K562 (cell line): ENCODE data around the gene TBP. TPM values are rescaled to one million over a fixed set of nuclear protein-coding genes. Genes with fewer than 3 reads are reported as not detected.
A peak's percentile ranks its signal among the peaks of the same experiment; 100 is the strongest.

Experiments
- EGR1 ChIP-seq: fragments of 450-650 bp; conservative IDR thresholded peaks from 2 replicates; pipeline ENCODE4 v1.6.1; 2017; ENCODE audit warnings: mild to moderate bottlenecking
- GABPB1 ChIP-seq: sonication (generic); formaldehyde crosslinking; IDR thresholded peaks from 2 replicates; pipeline ENCODE4 v1.8.0; 2022; ENCODE audit warnings: mild to moderate bottlenecking, missing genetic modification reagents
- HBP1 ChIP-seq: fragments of 450-650 bp; formaldehyde crosslinking; IDR thresholded peaks from 2 replicates; pipeline ENCODE4 v1.4.0; 2022; ENCODE audit warnings: missing genetic modification characterization
- IRF2 ChIP-seq: sonication (generic); formaldehyde crosslinking; IDR thresholded peaks from 2 replicates; pipeline ENCODE4 v1.8.1; 2022; ENCODE audit warnings: mild to moderate bottlenecking, missing genetic modification reagents
- SFPQ ChIP-seq: fragments of 200-400 bp; formaldehyde crosslinking; IDR thresholded peaks from 2 replicates; pipeline ENCODE4 v1.6.1; 2017; ENCODE audit warnings: mild to moderate bottlenecking, low read depth, low read length, moderate library complexity
- SIX5 ChIP-seq, 2 experiments: IDR thresholded peaks; 2 replicates each; pipeline ENCODE4 v1.6.1; 2011; ENCODE audit warnings: low read length in 2 of 2, borderline replicate concordance in 1 of 2, low read depth in 1 of 2, mild to moderate bottlenecking in 1 of 2, moderate library complexity in 1 of 2; ENCODE audit not compliant: insufficient read depth in 1 of 2
- SMAD3 ChIP-seq: fragments of 450-650 bp; formaldehyde crosslinking; conservative IDR thresholded peaks from 2 replicates; pipeline ENCODE4 v1.4.0; 2020; ENCODE audit warnings: mild to moderate bottlenecking
- SOX6 ChIP-seq: fragments of 450-650 bp; IDR thresholded peaks from 2 replicates; pipeline ENCODE4 v1.6.1; 2014; ENCODE audit warnings: mild to moderate bottlenecking
- TRIM28 ChIP-seq: fragments of 450-650 bp; IDR thresholded peaks from 2 replicates; pipeline ENCODE4 v1.6.1; 2017
- polyA plus RNA-seq, 8 experiments: library from polyadenylated mRNA; depleted of rRNA in 4 of 8; stranded (reverse) in 5 of 8; unstranded in 3 of 8; fragments of >200 nt; fragmentation: Nextera tagmentation in 2 of 8; fragmentation: Illumina TruSeq in 1 of 8; extraction: Ambion mirVana in 2 of 8; extraction: Trizol in 1 of 8; gene quantifications; 2 replicates each; pipeline versions ENCODE4 v1.2.1 to v1.2.3, GENCODE V29; 2011 to 2014; ENCODE audit warnings: inconsistent platforms in 1 of 8, missing spikeins in 1 of 8
- total RNA-seq, 7 experiments: library from RNA; depleted of rRNA in 6 of 7; stranded (reverse); fragments of >200 nt in 6 of 7; fragmentation: Illumina TruSeq in 2 of 7; extraction: Trizol in 2 of 7; gene quantifications; 2 replicates each; pipeline versions ENCODE4 v1.2.1 to v1.2.3, GENCODE V29; 2011 to 2021; ENCODE audit warnings: low replicate concordance in 1 of 7
- TF ChIP-seq, protein P1 (sequence below): fragments of 250-450 bp; sonication (Bioruptor Pico); IDR thresholded peaks from 2 replicates; pipeline ENCODE4 v1.4.0; 2020
- TF ChIP-seq, protein P2 (sequence below): fragments of 450-650 bp; formaldehyde crosslinking; IDR thresholded peaks from 2 replicates; pipeline ENCODE4 v1.4.0; 2020; ENCODE audit warnings: mild to moderate bottlenecking, moderate library complexity
- TF ChIP-seq, protein P3 (sequence below): fragments of 450-650 bp; IDR thresholded peaks from one replicate; pipeline ENCODE4 v1.6.1; 2018; ENCODE audit warnings: mild to moderate bottlenecking, moderate library complexity; ENCODE audit not compliant: partially characterized antibody

Gene TBP
- total and polyA plus RNA-seq, 9 of the 15 experiments (the other 6 are each of a cell fraction or from before 2014, with no cell fraction given) = 28.5 to 86.1 (median 39.5) TPM

DNA sequence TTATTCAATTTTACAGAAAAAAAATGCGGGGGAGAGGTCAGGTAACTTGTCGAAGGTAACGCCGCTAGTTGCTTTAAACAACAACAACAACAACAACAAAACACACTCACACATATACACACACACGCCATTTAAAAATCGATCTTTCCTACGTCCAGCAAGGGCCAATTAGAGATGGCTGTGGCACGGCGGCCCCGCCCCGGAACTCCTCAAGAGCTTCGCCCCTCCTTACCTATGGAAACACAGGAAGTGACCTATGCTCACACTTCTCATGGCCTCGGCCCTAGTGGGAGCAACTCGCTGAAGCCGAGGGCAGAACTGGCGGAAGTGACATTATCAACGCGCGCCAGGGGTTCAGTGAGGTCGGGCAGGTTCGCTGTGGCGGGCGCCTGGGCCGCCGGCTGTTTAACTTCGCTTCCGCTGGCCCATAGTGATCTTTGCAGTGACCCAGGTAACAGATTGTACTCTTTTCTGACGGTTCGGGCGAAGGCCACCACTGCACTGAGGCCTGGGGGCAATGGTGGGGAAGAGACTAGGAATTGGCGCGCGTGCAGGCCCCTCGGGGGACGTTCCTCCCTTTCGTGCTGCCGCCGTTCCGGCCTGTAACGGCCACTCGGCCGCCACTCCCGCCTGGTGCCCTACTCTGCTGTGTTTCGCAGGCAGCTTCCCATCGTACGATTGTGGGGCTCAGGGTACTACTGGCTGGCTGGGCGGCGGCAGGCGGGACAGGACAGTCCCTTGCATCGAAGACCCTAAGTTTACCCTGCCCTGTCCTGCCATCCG is at the start of gene TBP (continued):
- TF ChIP-seq, protein P1, sequence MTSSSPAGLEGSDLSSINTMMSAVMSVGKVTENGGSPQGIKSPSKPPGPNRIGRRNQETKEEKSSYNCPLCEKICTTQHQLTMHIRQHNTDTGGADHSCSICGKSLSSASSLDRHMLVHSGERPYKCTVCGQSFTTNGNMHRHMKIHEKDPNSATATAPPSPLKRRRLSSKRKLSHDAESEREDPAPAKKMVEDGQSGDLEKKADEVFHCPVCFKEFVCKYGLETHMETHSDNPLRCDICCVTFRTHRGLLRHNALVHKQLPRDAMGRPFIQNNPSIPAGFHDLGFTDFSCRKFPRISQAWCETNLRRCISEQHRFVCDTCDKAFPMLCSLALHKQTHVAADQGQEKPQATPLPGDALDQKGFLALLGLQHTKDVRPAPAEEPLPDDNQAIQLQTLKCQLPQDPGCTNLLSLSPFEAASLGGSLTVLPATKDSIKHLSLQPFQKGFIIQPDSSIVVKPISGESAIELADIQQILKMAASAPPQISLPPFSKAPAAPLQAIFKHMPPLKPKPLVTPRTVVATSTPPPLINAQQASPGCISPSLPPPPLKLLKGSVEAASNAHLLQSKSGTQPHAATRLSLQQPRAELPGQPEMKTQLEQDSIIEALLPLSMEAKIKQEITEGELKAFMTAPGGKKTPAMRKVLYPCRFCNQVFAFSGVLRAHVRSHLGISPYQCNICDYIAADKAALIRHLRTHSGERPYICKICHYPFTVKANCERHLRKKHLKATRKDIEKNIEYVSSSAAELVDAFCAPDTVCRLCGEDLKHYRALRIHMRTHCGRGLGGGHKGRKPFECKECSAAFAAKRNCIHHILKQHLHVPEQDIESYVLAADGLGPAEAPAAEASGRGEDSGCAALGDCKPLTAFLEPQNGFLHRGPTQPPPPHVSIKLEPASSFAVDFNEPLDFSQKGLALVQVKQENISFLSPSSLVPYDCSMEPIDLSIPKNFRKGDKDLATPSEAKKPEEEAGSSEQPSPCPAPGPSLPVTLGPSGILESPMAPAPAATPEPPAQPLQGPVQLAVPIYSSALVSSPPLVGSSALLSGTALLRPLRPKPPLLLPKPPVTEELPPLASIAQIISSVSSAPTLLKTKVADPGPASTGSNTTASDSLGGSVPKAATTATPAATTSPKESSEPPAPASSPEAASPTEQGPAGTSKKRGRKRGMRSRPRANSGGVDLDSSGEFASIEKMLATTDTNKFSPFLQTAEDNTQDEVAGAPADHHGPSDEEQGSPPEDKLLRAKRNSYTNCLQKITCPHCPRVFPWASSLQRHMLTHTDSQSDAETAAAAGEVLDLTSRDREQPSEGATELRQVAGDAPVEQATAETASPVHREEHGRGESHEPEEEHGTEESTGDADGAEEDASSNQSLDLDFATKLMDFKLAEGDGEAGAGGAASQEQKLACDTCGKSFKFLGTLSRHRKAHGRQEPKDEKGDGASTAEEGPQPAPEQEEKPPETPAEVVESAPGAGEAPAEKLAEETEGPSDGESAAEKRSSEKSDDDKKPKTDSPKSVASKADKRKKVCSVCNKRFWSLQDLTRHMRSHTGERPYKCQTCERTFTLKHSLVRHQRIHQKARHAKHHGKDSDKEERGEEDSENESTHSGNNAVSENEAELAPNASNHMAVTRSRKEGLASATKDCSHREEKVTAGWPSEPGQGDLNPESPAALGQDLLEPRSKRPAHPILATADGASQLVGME (CRISPR knock-in tag) = no peak
- TF ChIP-seq SOX6 (peak; percentile 34; the same call in 1 of the 2 replicates), EGR1 (no peak), GABPB1 (CRISPR knock-in tag) (peak; percentile 99), SMAD3 (CRISPR knock-in tag) (peak; percentile 57; the same call in 1 of the 2 replicates), TRIM28 (0 out of 2 replicates have a peak, but pooled peaks have one; percentile 13), HBP1 (no peak), SIX5 (IDR thresholded peaks at IDR 0.05; ENCODE audit: borderline replicate concordance in 1 of 2, insufficient read depth in 1 of 2, low read depth in 1 of 2, low read length in 2 of 2) (peak; percentile 84 to 87), IRF2 (peak; percentile 69; the same call in 1 of the 2 replicates), SFPQ (no peak)
- TF ChIP-seq, protein P2, sequence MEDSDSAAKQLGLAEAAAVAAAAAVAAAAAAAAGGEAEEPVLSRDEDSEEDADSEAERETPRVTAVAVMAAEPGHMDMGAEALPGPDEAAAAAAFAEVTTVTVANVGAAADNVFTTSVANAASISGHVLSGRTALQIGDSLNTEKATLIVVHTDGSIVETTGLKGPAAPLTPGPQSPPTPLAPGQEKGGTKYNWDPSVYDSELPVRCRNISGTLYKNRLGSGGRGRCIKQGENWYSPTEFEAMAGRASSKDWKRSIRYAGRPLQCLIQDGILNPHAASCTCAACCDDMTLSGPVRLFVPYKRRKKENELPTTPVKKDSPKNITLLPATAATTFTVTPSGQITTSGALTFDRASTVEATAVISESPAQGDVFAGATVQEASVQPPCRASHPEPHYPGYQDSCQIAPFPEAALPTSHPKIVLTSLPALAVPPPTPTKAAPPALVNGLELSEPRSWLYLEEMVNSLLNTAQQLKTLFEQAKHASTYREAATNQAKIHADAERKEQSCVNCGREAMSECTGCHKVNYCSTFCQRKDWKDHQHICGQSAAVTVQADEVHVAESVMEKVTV (CRISPR knock-in tag) = no peak
- TF ChIP-seq, protein P3, sequence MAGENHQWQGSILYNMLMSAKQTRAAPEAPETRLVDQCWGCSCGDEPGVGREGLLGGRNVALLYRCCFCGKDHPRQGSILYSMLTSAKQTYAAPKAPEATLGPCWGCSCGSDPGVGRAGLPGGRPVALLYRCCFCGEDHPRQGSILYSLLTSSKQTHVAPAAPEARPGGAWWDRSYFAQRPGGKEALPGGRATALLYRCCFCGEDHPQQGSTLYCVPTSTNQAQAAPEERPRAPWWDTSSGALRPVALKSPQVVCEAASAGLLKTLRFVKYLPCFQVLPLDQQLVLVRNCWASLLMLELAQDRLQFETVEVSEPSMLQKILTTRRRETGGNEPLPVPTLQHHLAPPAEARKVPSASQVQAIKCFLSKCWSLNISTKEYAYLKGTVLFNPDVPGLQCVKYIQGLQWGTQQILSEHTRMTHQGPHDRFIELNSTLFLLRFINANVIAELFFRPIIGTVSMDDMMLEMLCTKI = no peak
